A673 (cell line): ENCODE results near the gene IFFO2. TPM values are rescaled to one million over a fixed set of nuclear protein-coding genes. Genes with fewer than 3 reads are reported as not detected.

Experiments
- BruUV-seq: library from RNA; stranded (reverse); fragments of 400-500 nt; replicated peaks from 2 replicates; lab custom pipeline; 2021; lab: Mats Ljungman, UMichigan
- CTCF ChIA-PET: fragments of 300-600 bp; sonication (Branson Sonifier 250); formaldehyde crosslinking; loops from one replicate; lab custom pipeline; 2022; ENCODE audit warnings: antibody characterized with exemption; lab: Charles Lee
- POLR2A ChIA-PET: fragments of 300-600 bp; sonication (Branson Sonifier 250); formaldehyde crosslinking; loops from one replicate; lab custom pipeline; 2022; ENCODE audit warnings: antibody characterized with exemption; ENCODE audit not compliant: low non-redundant PET; lab: Charles Lee
- DNase-seq: peaks from one replicate; pipeline ENCODE4 v3.0.0-alpha.2; 2015; ENCODE audit warnings: low spot score
- H3K27ac ChIP-seq: fragments of 200-600 bp; sonication (generic); 2 replicates; pipeline ENCODE4 v1.5.1; 2016; ENCODE audit warnings: mixed run types, low read depth, mild to moderate bottlenecking, mixed read lengths, antibody characterized with exemption, low read length; ENCODE audit not compliant: poor library complexity, severe bottlenecking
- H3K27me3 ChIP-seq: fragments of 200-600 bp; sonication (generic); replicated peaks from 2 replicates; pipeline ENCODE4 v1.6.1; 2017; ENCODE audit warnings: mixed run types, low read depth, mild to moderate bottlenecking, mixed read lengths, antibody characterized with exemption, low read length; ENCODE audit not compliant: insufficient read depth, poor library complexity
- H3K36me3 ChIP-seq: fragments of 200-600 bp; sonication (generic); 2 replicates; pipeline ENCODE4 v1.6.1; 2016; ENCODE audit warnings: mixed run types, mild to moderate bottlenecking, mixed read lengths, antibody characterized with exemption, low read length; ENCODE audit not compliant: insufficient read depth, poor library complexity, severe bottlenecking
- H3K4me1 ChIP-seq: fragments of 200-600 bp; sonication (generic); 2 replicates; pipeline ENCODE4 v1.6.1; 2017; ENCODE audit warnings: mixed run types, mild to moderate bottlenecking, mixed read lengths, antibody characterized with exemption, low read length; ENCODE audit not compliant: insufficient read depth, poor library complexity, severe bottlenecking
- H3K4me3 ChIP-seq: fragments of 200-600 bp; sonication (generic); 2 replicates; pipeline ENCODE4 v1.5.1; 2016; ENCODE audit warnings: low read depth, mixed run types, mild to moderate bottlenecking, mixed read lengths, low read length; ENCODE audit not compliant: poor library complexity, severe bottlenecking
- H3K9me3 ChIP-seq: fragments of 200-600 bp; sonication (generic); 2 replicates; pipeline ENCODE4 v1.6.1; 2016; ENCODE audit warnings: mixed run types, low read depth, mild to moderate bottlenecking, mixed read lengths, antibody characterized with exemption, low read length; ENCODE audit not compliant: poor library complexity, severe bottlenecking
- EZH2 ChIP-seq: fragments of 200-600 bp; sonication (generic); IDR thresholded peaks from 2 replicates; pipeline ENCODE4 v1.6.1; 2017; ENCODE audit warnings: borderline replicate concordance, low read depth, mild to moderate bottlenecking, mixed read lengths, antibody characterized with exemption, low read length; ENCODE audit not compliant: poor library complexity, severe bottlenecking
- intact Hi-C: fragments of 100-400 bp; cut with micrococcal nuclease; formaldehyde crosslinking; loops from one replicate; pipeline ENCODE4 v1.10.0; 2022; ENCODE audit not compliant: unreplicated experiment
- total RNA-seq: library from RNA; stranded (reverse); gene quantifications from 2 replicates; pipeline ENCODE4 v1.2.3, GENCODE V29; 2021
- TF ChIP-seq, protein P1 (sequence below): fragments of 300-800, 200-600 bp; sonication (generic); conservative IDR thresholded peaks from 2 replicates; pipeline ENCODE4 v1.5.1; 2017; ENCODE audit warnings: low read depth, mild to moderate bottlenecking, antibody characterized with exemption, low read length, moderate library complexity, mixed read lengths

IFFO2 gene
- total RNA-seq, 1 experiment from 2014 or later, result 13.3 TPM

DNA sequence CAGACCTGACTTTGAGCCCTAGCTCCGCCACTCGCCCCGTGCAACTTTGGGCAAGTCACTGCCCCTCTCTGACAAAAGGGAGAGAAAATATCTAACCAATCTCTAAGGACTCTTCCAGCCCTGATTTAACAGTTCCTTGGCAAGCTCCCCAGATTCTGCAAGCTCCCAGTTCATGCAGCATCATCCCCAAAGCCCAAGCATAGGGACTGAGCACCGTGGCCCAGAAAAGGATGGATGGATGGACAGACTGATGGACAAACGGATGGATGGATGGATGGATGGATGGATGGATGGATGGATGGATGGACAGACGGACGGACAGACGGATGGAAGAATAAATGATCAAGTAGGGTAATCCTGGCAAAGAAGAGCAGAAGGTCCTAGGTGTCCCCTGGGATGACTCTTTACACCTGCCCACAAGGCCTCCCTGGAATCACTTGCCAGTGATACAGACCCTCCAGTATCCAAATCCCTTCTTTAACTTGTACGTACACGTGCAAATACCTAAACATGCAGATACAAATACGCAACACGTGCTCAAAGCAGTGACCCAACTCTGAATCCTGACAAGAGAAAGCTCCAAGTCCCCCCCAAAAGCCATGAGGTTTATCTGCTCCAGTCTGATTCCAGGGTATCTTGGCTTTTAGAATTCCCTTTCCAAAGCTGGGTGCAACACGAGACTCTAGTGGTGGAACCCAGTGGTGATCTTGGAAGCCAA lies 16.0 kb downstream of the IFFO2 start:
- CTCF ChIA-PET, result no interaction called here
- no peak for DNase-seq
- POLR2A ChIA-PET, result no interaction called here
- H3K4me3 ChIP-seq, result no peak overlapping the region
- intact Hi-C loops, result no loop called here
- peak overlapping the region; percentile 82 for H3K27ac ChIP-seq
- H3K4me1 ChIP-seq, result peaks cover 47% of the 10 kb centered on the region
- H3K9me3 ChIP-seq, result no peaks in the 10 kb centered on the region
- BruUV-seq, result TSS peak; percentile 50
- no peaks in the 10 kb centered on the region for H3K36me3 ChIP-seq
- no peaks in the 10 kb centered on the region for H3K27me3 ChIP-seq
- TF ChIP-seq EZH2, result no peak
- TF ChIP-seq, protein P1, sequence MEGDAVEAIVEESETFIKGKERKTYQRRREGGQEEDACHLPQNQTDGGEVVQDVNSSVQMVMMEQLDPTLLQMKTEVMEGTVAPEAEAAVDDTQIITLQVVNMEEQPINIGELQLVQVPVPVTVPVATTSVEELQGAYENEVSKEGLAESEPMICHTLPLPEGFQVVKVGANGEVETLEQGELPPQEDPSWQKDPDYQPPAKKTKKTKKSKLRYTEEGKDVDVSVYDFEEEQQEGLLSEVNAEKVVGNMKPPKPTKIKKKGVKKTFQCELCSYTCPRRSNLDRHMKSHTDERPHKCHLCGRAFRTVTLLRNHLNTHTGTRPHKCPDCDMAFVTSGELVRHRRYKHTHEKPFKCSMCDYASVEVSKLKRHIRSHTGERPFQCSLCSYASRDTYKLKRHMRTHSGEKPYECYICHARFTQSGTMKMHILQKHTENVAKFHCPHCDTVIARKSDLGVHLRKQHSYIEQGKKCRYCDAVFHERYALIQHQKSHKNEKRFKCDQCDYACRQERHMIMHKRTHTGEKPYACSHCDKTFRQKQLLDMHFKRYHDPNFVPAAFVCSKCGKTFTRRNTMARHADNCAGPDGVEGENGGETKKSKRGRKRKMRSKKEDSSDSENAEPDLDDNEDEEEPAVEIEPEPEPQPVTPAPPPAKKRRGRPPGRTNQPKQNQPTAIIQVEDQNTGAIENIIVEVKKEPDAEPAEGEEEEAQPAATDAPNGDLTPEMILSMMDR, result no peak

DNA sequence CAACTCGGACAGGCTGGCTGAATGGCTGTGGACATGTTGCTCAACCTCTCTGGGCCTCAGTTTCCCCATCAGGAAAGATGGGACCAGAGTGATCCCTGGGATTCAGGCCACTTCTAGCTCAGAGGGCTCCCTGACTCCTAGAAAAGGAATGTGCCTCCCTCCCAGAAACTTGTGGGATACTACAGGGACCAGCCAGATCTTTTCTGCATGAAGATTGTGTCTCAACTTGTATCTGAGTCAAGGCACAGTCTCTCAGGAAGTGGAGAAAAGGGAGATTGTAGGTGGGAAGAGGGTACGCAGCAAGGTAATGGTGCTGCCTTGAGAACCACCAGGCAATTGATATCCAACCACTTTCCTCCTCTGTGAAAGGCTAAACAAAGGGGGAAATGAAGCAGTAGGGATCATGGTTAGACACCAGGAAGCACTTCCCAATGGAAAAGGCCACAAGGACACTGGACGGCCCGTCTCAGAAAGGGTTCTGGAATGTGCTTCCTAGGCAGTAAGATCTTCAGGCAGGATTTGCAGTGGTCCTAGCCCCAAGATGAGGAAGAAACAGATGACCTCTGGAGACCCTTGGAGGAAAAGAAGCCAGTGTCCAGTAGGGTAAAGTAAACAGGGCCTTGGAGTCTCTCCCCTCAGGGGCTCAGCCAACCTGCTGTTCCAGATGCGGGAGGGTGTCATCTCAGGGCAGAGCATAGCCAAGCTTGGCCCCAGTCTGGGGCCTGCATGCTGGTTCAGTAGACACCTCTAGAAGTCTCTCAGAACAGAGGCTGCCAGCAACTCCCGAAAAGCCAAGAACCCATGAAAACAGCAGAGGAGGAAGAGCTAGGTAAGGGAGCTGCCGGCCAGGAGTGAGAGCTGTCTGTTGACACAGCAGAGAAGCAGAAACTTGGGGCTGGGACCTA lies 16.8 kb downstream of the IFFO2 start:
- Histone ChIP-seq H3K4me1 (peaks cover 39% of the 10 kb centered on the region), H3K27me3 (no peaks in the 10 kb centered on the region), H3K36me3 (no peaks in the 10 kb centered on the region), H3K4me3 (no peak overlapping the region), H3K27ac (peak overlapping the region; percentile 82), H3K9me3 (no peaks in the 10 kb centered on the region)
- BruUV-seq, result no TSS peak
- TF ChIP-seq EZH2, result no peak
- TF ChIP-seq, protein P1, result no peak
- DNase-seq, result no peak
- ChIA-PET POLR2A (no interaction called here), CTCF (no interaction called here)
- intact Hi-C loops, result no loop called here

DNA sequence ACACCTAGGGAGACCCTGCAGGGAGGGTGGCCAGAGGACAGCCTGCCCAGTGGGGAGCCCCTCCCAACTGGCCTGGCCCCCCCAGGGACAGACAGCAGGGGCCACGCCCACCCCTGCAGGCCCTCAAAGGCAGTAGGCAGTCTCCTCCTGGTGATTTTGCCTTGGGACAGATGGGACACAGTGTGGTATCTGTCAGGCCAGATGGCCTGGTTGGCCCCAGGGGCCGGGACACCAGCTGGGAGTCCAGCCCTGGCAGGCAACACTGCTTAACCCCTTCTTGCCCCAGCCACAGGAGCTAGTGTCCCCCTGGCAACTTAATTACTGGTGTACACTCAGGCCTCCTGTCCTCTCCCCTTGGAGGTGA lies 17.8 kb downstream of the IFFO2 start:
- H3K4me3 ChIP-seq, result no peak overlapping the region
- no peaks in the 10 kb centered on the region for H3K9me3 ChIP-seq
- POLR2A ChIA-PET, result no interaction called here
- H3K27ac ChIP-seq, result peak overlapping the region; percentile 47
- no peaks in the 10 kb centered on the region for H3K36me3 ChIP-seq
- TF ChIP-seq EZH2, result no peak
- TF ChIP-seq, protein P1, result no peak
- H3K27me3 ChIP-seq, result no peaks in the 10 kb centered on the region
- intact Hi-C loops, result no loop called here
- H3K4me1 ChIP-seq, result peaks cover 29% of the 10 kb centered on the region
- CTCF ChIA-PET, result no interaction called here
- DNase-seq, result no peak
- BruUV-seq, result no TSS peak
